ENCODE data around the gene TNNI3.
A peak's percentile ranks its signal among the peaks of the same experiment; 100 is the strongest.

TNNI3 gene

GRCh38 chr19:55119053-55119452, 38.5 kb downstream of the TNNI3 start:
- no peak overlapping the region for H3K4me3 ChIP-seq (ENCODE audit: low read depth, low read length)
- DNase-seq (ENCODE audit: low read depth, low spot score): no peak
- in situ Hi-C loops (cut with HindIII; ENCODE audit: low sequenced_read_pairs): no loop called here
- no peak for TF ChIP-seq CTCF (IDR thresholded peaks at IDR 0.05; ENCODE audit: low read depth, low read length)

GRCh38 chr19:55118401-55118991, 39.0 kb downstream of the TNNI3 start:
- no peak for TF ChIP-seq CTCF (IDR thresholded peaks at IDR 0.05; ENCODE audit: low read depth, low read length)
- DNase-seq (ENCODE audit: low read depth, low spot score): peak; percentile 29
- in situ Hi-C loops (cut with HindIII; ENCODE audit: low sequenced_read_pairs): no loop called here
- H3K4me3 ChIP-seq (ENCODE audit: low read depth, low read length): peak overlapping the region; percentile 62

- peak; percentile 99 for DNase-seq (ENCODE audit: low read depth, low spot score)
- in situ Hi-C loops (cut with HindIII; ENCODE audit: low sequenced_read_pairs): no loop called here
- H3K4me3 ChIP-seq (ENCODE audit: low read depth, low read length): peak overlapping the region; percentile 62
- no peak for TF ChIP-seq CTCF (IDR thresholded peaks at IDR 0.05; ENCODE audit: low read depth, low read length)
These were observed 39.7 kb downstream of the TNNI3 start for GRCh38 chr19:55117663-55118391.

- TF ChIP-seq CTCF (IDR thresholded peaks at IDR 0.05; ENCODE audit: low read depth, low read length): no peak
These were observed 40.5 kb downstream of the TNNI3 start, which contains the start of gene PPP1R12C for GRCh38 chr19:55116859-55117662. Gene PPP1R12C, minus strand, starts transcription at chr19:55117637. Its CDS starts 94 bp downstream, at chr19:55117543.

GRCh38 chr19:55116232-55116858, 41.2 kb downstream of the TNNI3 start:
- in situ Hi-C loops (cut with HindIII; ENCODE audit: low sequenced_read_pairs): no loop called here
- TF ChIP-seq CTCF (IDR thresholded peaks at IDR 0.05; ENCODE audit: low read depth, low read length): no peak
- peak overlapping the region; percentile 81 for H3K4me3 ChIP-seq (ENCODE audit: low read depth, low read length)
- peak; percentile 45 for DNase-seq (ENCODE audit: low read depth, low spot score)

More at GRCh38 chr19:55116859-55117662, 40.5 kb downstream of the TNNI3 start, which contains the start of gene PPP1R12C:
- in situ Hi-C loops (cut with HindIII; ENCODE audit: low sequenced_read_pairs): no loop called here
- no peak for DNase-seq (ENCODE audit: low read depth, low spot score)
- peak within 1 kb of the TSS; percentile 81 for H3K4me3 ChIP-seq (ENCODE audit: low read depth, low read length)

- no peak for TF ChIP-seq CTCF (IDR thresholded peaks at IDR 0.05; ENCODE audit: low read depth, low read length)
- no peak for DNase-seq (ENCODE audit: low read depth, low spot score)
- in situ Hi-C loops (cut with HindIII; ENCODE audit: low sequenced_read_pairs): no loop called here
- H3K4me3 ChIP-seq (ENCODE audit: low read depth, low read length): peak overlapping the region; percentile 81
These were observed 42.0 kb downstream of the TNNI3 start for GRCh38 chr19:55115446-55116065.
